Caki2 (cell line): ENCODE results near the gene TEF. TPM values are rescaled to one million over a fixed set of nuclear protein-coding genes. Genes with fewer than 3 reads are reported as not detected.
"Not testable (repeated sequence)": the region's sequence is repeated elsewhere in the genome, so short reads cannot be mapped to it uniquely, and the experiment has no call there.

Experiments
- DNase-seq: peaks from one replicate; pipeline ENCODE4 v3.0.0-alpha.2; 2015; ENCODE audit warnings: low read depth
- in situ Hi-C: cut with HindIII; loops from 2 replicates; pipeline ENCODE4 v1.10.0; 2016; ENCODE audit warnings: low sequenced_read_pairs, low pct_unique_long_range_greater_than_20kb, mixed read lengths
- total RNA-seq: library from RNA; depleted of rRNA; stranded (reverse); fragments of >200 nt; shearing (Covaris generic); gene quantifications from 2 replicates; pipeline ENCODE4 v1.2.3, GENCODE V29; 2014; ENCODE audit warnings: low replicate concordance; rRNA removed

The TEF gene
- total RNA-seq, 1 experiment from 2014 or later = 13.5 TPM

- DNase-seq = not testable (repeated sequence)
These were observed 58.8 kb downstream of the TEF start for GRCh38 chr22:41440511-41440910.

GRCh38 chr22:41442240-41442792 is 60.6 kb downstream of the TEF start:
- in situ Hi-C loops = no loop called here

More at GRCh38 chr22:41440511-41440910, 58.8 kb downstream of the TEF start:
- in situ Hi-C loops = not testable (repeated sequence)

GRCh38 chr22:41444360-41445128 is 62.8 kb downstream of the TEF start:
- peak; percentile 95 for DNase-seq
- in situ Hi-C loops = no loop called here

More at GRCh38 chr22:41442240-41442792, 60.6 kb downstream of the TEF start:
- no peak for DNase-seq

- peak; percentile 46 for DNase-seq
- in situ Hi-C loops = no loop called here
These were observed 63.7 kb downstream of the TEF start for GRCh38 chr22:41445129-41446056.

DNA sequence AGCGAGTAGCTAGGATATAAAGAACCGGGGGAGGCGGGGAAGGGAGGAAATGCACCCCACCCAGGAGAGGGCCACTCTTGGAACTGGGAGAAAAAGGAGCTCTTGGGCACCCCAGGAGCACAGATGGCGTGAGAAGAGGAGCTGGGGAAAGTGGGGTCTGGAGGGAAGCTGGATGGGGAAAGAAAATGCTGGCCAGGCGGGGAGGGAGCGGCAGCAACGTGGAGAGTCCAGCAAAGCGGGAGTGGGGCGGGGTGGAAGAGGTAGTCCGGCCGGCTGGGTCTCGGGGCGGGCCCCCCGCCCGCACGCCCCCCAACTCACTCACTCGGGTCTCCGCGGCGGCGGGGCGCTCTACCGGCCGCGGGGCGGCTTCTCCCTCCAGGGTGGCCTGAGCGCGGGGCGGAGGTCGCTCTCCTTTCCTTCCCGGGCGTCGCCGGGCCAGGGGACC is 64.3 kb downstream of the TEF start:
- in situ Hi-C loops = no loop called here
- no peak for DNase-seq

- DNase-seq = peak; percentile 95
- in situ Hi-C loops = no loop called here
These were observed 65.1 kb downstream of the TEF start, which contains the start of gene TOB2 for GRCh38 chr22:41446639-41447434. Gene TOB2 (minus strand): TSS chr22:41446801. CDS start chr22:41437345, 9,456 bp downstream.

- in situ Hi-C loops = no loop called here
- peak; percentile 69 for DNase-seq
These were observed 65.9 kb downstream of the TEF start for GRCh38 chr22:41447435-41448188.

GRCh38 chr22:41448189-41448808 is 66.6 kb downstream of the TEF start:
- peak; percentile 100 for DNase-seq
- in situ Hi-C loops = no loop called here

Other genes starting within 250 kb of the TEF start
- 42.2 and 51.5 TPM in 2 replicates for gene L3MBTL2, start 176.6 kb upstream of the TEF start, total RNA-seq
- not detected in 2 replicates for gene CHADL, start 141.0 kb upstream of the TEF start, total RNA-seq
- 178 and 208 TPM in 2 replicates for gene RANGAP1, start 95.8 kb upstream of the TEF start, total RNA-seq
- gene ZC3H7B, start 80.4 kb upstream of the TEF start, total RNA-seq = 64.1 and 83.8 TPM in 2 replicates
- gene TOB2, start 64.9 kb downstream of the TEF start, total RNA-seq = 24.2 and 30.9 TPM in 2 replicates
- gene PHF5A, start 86.8 kb downstream of the TEF start, total RNA-seq = 131 and 134 TPM in 2 replicates
- 117 and 152 TPM in 2 replicates for gene ACO2, start 87.2 kb downstream of the TEF start, total RNA-seq
- gene POLR3H, start 162.5 kb downstream of the TEF start, total RNA-seq = 26.0 and 33.1 TPM in 2 replicates
- gene CSDC2, start 179.1 kb downstream of the TEF start, total RNA-seq = not detected in 2 replicates
- gene PMM1, start 207.9 kb downstream of the TEF start, total RNA-seq = 144 and 154 TPM in 2 replicates
- 40.2 and 58.5 TPM in 2 replicates for gene DESI1, start 239.1 kb downstream of the TEF start, total RNA-seq
- 681 and 856 TPM in 2 replicates for gene XRCC6, start 239.4 kb downstream of the TEF start, total RNA-seq